Keratinocyte (primary cell): ENCODE data around the gene TP53AIP1. TPM values are rescaled to one million over a fixed set of nuclear protein-coding genes. Genes with fewer than 3 reads are reported as not detected.

ENCODE experiments used
- DNase-seq: peaks from one replicate; pipeline ENCODE4 v3.0.0-alpha.2; 2011; ENCODE audit warnings: low read depth, missing footprints, low spot score
- FAIRE-seq: peaks from 2 replicates; lab custom pipeline; 2011; peaks lifted over from hg19 to GRCh38; lab: Jason Lieb, UNC
- H2AFZ ChIP-seq: 2 replicates; pipeline ENCODE4 v1.6.0; 2012; ENCODE audit warnings: low read length, control low read depth, inconsistent platforms; ENCODE audit not compliant: control insufficient read depth
- H3K27ac ChIP-seq: 2 replicates; pipeline ENCODE4 v1.5.1; 2011; ENCODE audit warnings: low read length; ENCODE audit not compliant: control insufficient read depth, insufficient read depth
- H3K27me3 ChIP-seq: 3 replicates; pipeline ENCODE4 v1.6.0; 2011; ENCODE audit warnings: low read length; ENCODE audit not compliant: control insufficient read depth, insufficient read depth; ENCODE audit errors: extremely low read depth
- H3K36me3 ChIP-seq, 2 experiments: 2 replicates in 1 of 2; 3 replicates in 1 of 2; pipeline ENCODE4 v1.5.1; 2011; ENCODE audit warnings: low read length in 2 of 2, mild to moderate bottlenecking in 1 of 2; ENCODE audit not compliant: control insufficient read depth in 2 of 2, insufficient read depth in 2 of 2; ENCODE audit errors: extremely low read depth in 1 of 2
- H3K4me1 ChIP-seq: 3 replicates; pipeline ENCODE4 v1.5.1; 2011; ENCODE audit warnings: low read length; ENCODE audit not compliant: control insufficient read depth, insufficient read depth; ENCODE audit errors: extremely low read depth
- H3K4me2 ChIP-seq: 3 replicates; pipeline ENCODE4 v1.6.0; 2011; ENCODE audit warnings: low read depth, low read length; ENCODE audit not compliant: control insufficient read depth, insufficient read depth; ENCODE audit errors: extremely low read depth
- H3K4me3 ChIP-seq, 3 experiments: fragments of 200-600 bp in 1 of 3; sonication (generic) in 1 of 3; 2 replicates in 2 of 3; 3 replicates in 1 of 3; pipeline ENCODE4 v1.5.1; 2011 to 2016; ENCODE audit warnings: low read length in 3 of 3, mild to moderate bottlenecking in 3 of 3, control low read depth in 2 of 3, inconsistent platforms in 1 of 3, low read depth in 1 of 3, mixed read lengths in 1 of 3, mixed run types in 1 of 3, moderate library complexity in 1 of 3; ENCODE audit not compliant: control insufficient read depth in 2 of 3, insufficient read depth in 2 of 3; ENCODE audit errors: extremely low read depth in 1 of 3
- H3K79me2 ChIP-seq: 2 replicates; pipeline ENCODE4 v1.6.0; 2012; ENCODE audit warnings: low read length; ENCODE audit not compliant: control insufficient read depth, insufficient read depth
- H3K9ac ChIP-seq: 3 replicates; pipeline ENCODE4 v1.6.0; 2011; ENCODE audit warnings: low read length; ENCODE audit not compliant: control insufficient read depth, insufficient read depth; ENCODE audit errors: extremely low read depth
- H3K9me1 ChIP-seq: 3 replicates; pipeline ENCODE4 v1.6.0; 2011; ENCODE audit warnings: low read length; ENCODE audit not compliant: control insufficient read depth, insufficient read depth; ENCODE audit errors: extremely low read depth
- H3K9me3 ChIP-seq: 2 replicates; pipeline ENCODE4 v1.5.1; 2012; ENCODE audit warnings: low read depth, low read length; ENCODE audit not compliant: control insufficient read depth
- H4K20me1 ChIP-seq: 3 replicates; pipeline ENCODE4 v1.6.0; 2011; ENCODE audit warnings: low read length; ENCODE audit not compliant: control insufficient read depth, insufficient read depth; ENCODE audit errors: extremely low read depth
- EZH2 ChIP-seq: IDR thresholded peaks from one replicate; pipeline ENCODE4 v1.6.1; 2012; ENCODE audit warnings: inconsistent platforms, mild to moderate bottlenecking, low read length, moderate library complexity
- dilution Hi-C: fragments of 300-500 bp; cut with MboI; formaldehyde crosslinking; loops from one replicate; pipeline ENCODE4 v1.7.0; 2020; ENCODE audit warnings: low sequenced_read_pairs; ENCODE audit not compliant: extremely low pct_ligation_motif_present
- polyA plus RNA-seq, 5 experiments: library from polyadenylated mRNA; depleted of rRNA in 3 of 5; stranded (reverse) in 3 of 5; stranded (forward) in 1 of 5; unstranded in 1 of 5; fragments of >200 nt; gene quantifications; 1 replicate in 1 of 5; 2 replicates in 3 of 5; 3 replicates in 1 of 5; pipeline versions ENCODE4 v1.2.1 to v1.2.3, GENCODE V29; 2011 to 2012; ENCODE audit warnings: missing spikeins in 2 of 5, low read depth in 1 of 5, low replicate concordance in 1 of 5
- TF ChIP-seq, protein P1 (sequence below), 3 experiments: IDR thresholded peaks in 1 of 3; conservative IDR thresholded peaks in 1 of 3; optimal IDR thresholded peaks in 1 of 3; 2 replicates in 2 of 3; 3 replicates in 1 of 3; pipeline versions ENCODE3 to v1.5.1; 2011; ENCODE audit warnings: low read length in 3 of 3, mild to moderate bottlenecking in 3 of 3, moderate library complexity in 2 of 3, control low read depth in 1 of 3, inconsistent platforms in 1 of 3; ENCODE audit not compliant: insufficient read depth in 2 of 3; ENCODE audit errors: extremely low read depth in 1 of 3

Gene TP53AIP1
- polyA plus RNA-seq, 1 donor (not counting 4 experiments of a cell fraction or from before 2014, with no cell fraction given) = 37.1 TPM

DNA sequence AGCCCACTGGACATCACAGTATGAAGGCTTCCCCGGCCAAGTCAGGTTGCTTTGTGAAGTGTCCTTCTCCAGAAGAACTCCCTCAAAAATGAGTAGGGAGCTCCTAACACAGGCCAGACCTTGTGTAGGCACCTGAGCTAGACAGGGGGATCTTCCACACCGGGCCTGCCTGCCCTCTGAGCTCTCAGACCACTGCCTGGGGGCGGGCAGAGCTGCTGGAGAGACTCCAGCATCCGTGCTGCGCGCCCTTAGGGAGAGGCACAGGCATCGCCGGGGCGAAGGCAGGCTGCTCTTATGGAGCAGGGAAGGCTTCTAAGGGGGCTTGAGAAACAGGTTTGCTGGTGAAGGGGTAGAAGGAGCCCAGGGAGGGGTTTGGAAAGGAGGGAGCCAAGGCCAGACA lies 47.1 kb downstream of the TP53AIP1 start:
- Histone ChIP-seq H3K9me3 (no peaks in the 10 kb centered on the region), H3K9me1 (no peaks in the 10 kb centered on the region), H3K4me1 (peaks cover 12% of the 10 kb centered on the region), H3K9ac (no peak overlapping the region), H3K4me3 (no peak overlapping the region), H2AFZ (no peak overlapping the region), H3K4me2 (no peak overlapping the region), H3K27ac (no peak overlapping the region), H3K79me2 (no peaks in the 10 kb centered on the region), H4K20me1 (no peaks in the 10 kb centered on the region), H3K36me3 (no peaks in the 10 kb centered on the region), H3K27me3 (peaks cover 4% of the 10 kb centered on the region)
- no peak for TF ChIP-seq EZH2
- TF ChIP-seq, protein P1, sequence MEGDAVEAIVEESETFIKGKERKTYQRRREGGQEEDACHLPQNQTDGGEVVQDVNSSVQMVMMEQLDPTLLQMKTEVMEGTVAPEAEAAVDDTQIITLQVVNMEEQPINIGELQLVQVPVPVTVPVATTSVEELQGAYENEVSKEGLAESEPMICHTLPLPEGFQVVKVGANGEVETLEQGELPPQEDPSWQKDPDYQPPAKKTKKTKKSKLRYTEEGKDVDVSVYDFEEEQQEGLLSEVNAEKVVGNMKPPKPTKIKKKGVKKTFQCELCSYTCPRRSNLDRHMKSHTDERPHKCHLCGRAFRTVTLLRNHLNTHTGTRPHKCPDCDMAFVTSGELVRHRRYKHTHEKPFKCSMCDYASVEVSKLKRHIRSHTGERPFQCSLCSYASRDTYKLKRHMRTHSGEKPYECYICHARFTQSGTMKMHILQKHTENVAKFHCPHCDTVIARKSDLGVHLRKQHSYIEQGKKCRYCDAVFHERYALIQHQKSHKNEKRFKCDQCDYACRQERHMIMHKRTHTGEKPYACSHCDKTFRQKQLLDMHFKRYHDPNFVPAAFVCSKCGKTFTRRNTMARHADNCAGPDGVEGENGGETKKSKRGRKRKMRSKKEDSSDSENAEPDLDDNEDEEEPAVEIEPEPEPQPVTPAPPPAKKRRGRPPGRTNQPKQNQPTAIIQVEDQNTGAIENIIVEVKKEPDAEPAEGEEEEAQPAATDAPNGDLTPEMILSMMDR (optimal IDR thresholded peaks at IDR 0.05 in 1 of 3, IDR thresholded peaks at IDR 0.05 in 1 of 3, conservative IDR thresholded peaks at IDR 0.05 in 1 of 3; ENCODE audit: extremely low read depth in 1 of 3, insufficient read depth in 2 of 3, low read length in 3 of 3) = no peak
- DNase-seq = no peak
- FAIRE-seq = no peak
- dilution Hi-C loops = no loop called here

DNA sequence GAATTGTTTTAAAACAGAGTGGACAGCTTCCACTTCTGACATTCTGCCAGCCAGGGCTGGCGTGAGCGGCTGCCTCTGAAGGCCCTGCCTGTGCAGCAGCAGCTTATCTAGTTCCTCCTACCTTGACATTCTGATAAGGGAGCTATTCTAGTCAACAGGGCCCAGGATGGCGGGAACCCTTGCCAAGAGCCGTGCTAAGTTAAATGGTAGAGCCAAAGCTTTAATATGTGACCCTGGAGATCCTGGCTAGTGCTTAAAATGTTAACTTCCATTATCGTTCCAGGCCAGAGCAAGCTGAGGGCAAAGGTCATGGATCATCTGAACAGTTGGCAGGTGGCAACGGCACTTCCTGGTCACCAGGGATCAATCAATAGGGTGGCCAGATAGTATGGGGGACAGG lies 48.0 kb downstream of the TP53AIP1 start:
- no peaks in the 10 kb centered on the region for H3K79me2 ChIP-seq
- TF ChIP-seq, protein P1 (optimal IDR thresholded peaks at IDR 0.05 in 1 of 3, IDR thresholded peaks at IDR 0.05 in 1 of 3, conservative IDR thresholded peaks at IDR 0.05 in 1 of 3; ENCODE audit: extremely low read depth in 1 of 3, insufficient read depth in 2 of 3, low read length in 3 of 3) = no peak
- TF ChIP-seq EZH2 = no peak
- no peak for FAIRE-seq
- H3K36me3 ChIP-seq = no peaks in the 10 kb centered on the region
- no peak overlapping the region for H3K4me2 ChIP-seq
- no peaks in the 10 kb centered on the region for H3K9me1 ChIP-seq
- H4K20me1 ChIP-seq = no peaks in the 10 kb centered on the region
- no peak overlapping the region for H3K4me3 ChIP-seq
- DNase-seq = no peak
- H3K9ac ChIP-seq = no peak overlapping the region
- H3K9me3 ChIP-seq = no peaks in the 10 kb centered on the region
- dilution Hi-C loops = no loop called here
- peaks cover 13% of the 10 kb centered on the region for H3K27me3 ChIP-seq
- no peak overlapping the region for H2AFZ ChIP-seq
- H3K4me1 ChIP-seq = peaks cover 20% of the 10 kb centered on the region
- H3K27ac ChIP-seq = no peak overlapping the region
